Astrocyte (in vitro differentiated cells and primary cell): ENCODE data around the gene AMDHD2. TPM values are rescaled to one million over a fixed set of nuclear protein-coding genes. Genes with fewer than 3 reads are reported as not detected.

Source experiments
- DNase-seq: peaks from one replicate; pipeline ENCODE4 v3.0.0-alpha.2; 2010; ENCODE audit warnings: low read depth
- FAIRE-seq: peaks from 2 replicates; lab custom pipeline; 2011; peaks lifted over from hg19 to GRCh38; lab: Jason Lieb, UNC
- H2AFZ ChIP-seq: 2 replicates; pipeline ENCODE4 v1.6.0; 2012; ENCODE audit warnings: low read depth, low read length, inconsistent platforms
- H3K27ac ChIP-seq: 2 replicates; pipeline ENCODE4 v1.5.1; 2011; ENCODE audit warnings: low read depth, low read length, inconsistent platforms
- H3K27me3 ChIP-seq: 2 replicates; pipeline ENCODE4 v1.6.0; 2011; ENCODE audit warnings: low read length, inconsistent platforms; ENCODE audit not compliant: insufficient read depth
- H3K36me3 ChIP-seq: 2 replicates; pipeline ENCODE4 v1.5.1; 2011; ENCODE audit warnings: low read length, inconsistent platforms; ENCODE audit not compliant: insufficient read depth
- H3K4me1 ChIP-seq: 2 replicates; pipeline ENCODE4 v1.5.1; 2011; ENCODE audit warnings: low read length, inconsistent platforms; ENCODE audit not compliant: insufficient read depth
- H3K4me2 ChIP-seq: 2 replicates; pipeline ENCODE4 v1.6.0; 2012; ENCODE audit warnings: low read length, inconsistent platforms
- H3K4me3 ChIP-seq: 2 replicates; pipeline ENCODE4 v1.5.1; 2011; ENCODE audit warnings: low read depth, mild to moderate bottlenecking, low read length, inconsistent platforms; ENCODE audit not compliant: insufficient read depth
- H3K79me2 ChIP-seq: 2 replicates; pipeline ENCODE4 v1.6.0; 2012; ENCODE audit warnings: mild to moderate bottlenecking, low read length, inconsistent platforms; ENCODE audit not compliant: insufficient read depth
- H3K9ac ChIP-seq: 2 replicates; pipeline ENCODE4 v1.6.0; 2012; ENCODE audit warnings: mild to moderate bottlenecking, low read length, inconsistent platforms
- H3K9me3 ChIP-seq: 2 replicates; pipeline ENCODE4 v1.5.1; 2012; ENCODE audit warnings: low read depth, mild to moderate bottlenecking, low read length, inconsistent platforms; ENCODE audit not compliant: insufficient read depth
- H4K20me1 ChIP-seq: 2 replicates; pipeline ENCODE4 v1.6.0; 2012; ENCODE audit warnings: low read length, inconsistent platforms; ENCODE audit not compliant: insufficient read depth
- H3K27ac Mint-ChIP-seq: one replicate; pipeline ENCODE4 v1.8.0; 2021; ENCODE audit warnings: mild to moderate bottlenecking, mixed read lengths; ENCODE audit not compliant: unreplicated experiment
- H3K27me3 Mint-ChIP-seq: one replicate; pipeline ENCODE4 v1.8.0; 2021; ENCODE audit warnings: low read depth, mixed read lengths; ENCODE audit not compliant: unreplicated experiment
- H3K36me3 Mint-ChIP-seq: one replicate; pipeline ENCODE4 v1.8.0; 2021; ENCODE audit warnings: low read depth, mixed read lengths; ENCODE audit not compliant: unreplicated experiment
- H3K4me1 Mint-ChIP-seq: one replicate; pipeline ENCODE4 v1.8.0; 2021; ENCODE audit warnings: low read depth, mixed read lengths; ENCODE audit not compliant: unreplicated experiment
- H3K4me3 Mint-ChIP-seq: one replicate; pipeline ENCODE4 v1.8.0; 2021; ENCODE audit warnings: mild to moderate bottlenecking, moderate library complexity, mixed read lengths; ENCODE audit not compliant: unreplicated experiment
- H3K9me3 Mint-ChIP-seq: one replicate; pipeline ENCODE4 v1.8.0; 2021; ENCODE audit warnings: mild to moderate bottlenecking, mixed read lengths; ENCODE audit not compliant: unreplicated experiment
- EZH2 ChIP-seq: IDR thresholded peaks from 2 replicates; pipeline ENCODE4 v1.6.1; 2012; ENCODE audit warnings: mild to moderate bottlenecking, low read length, inconsistent platforms; ENCODE audit not compliant: insufficient read depth
- total RNA-seq: library from RNA; stranded (reverse); gene quantifications from 2 replicates; pipeline ENCODE4 v1.2.1, GENCODE V29; 2021
- TF ChIP-seq, protein P1 (sequence below): IDR thresholded peaks from 2 replicates; pipeline ENCODE4 v1.5.1; 2011; ENCODE audit warnings: low read depth, mild to moderate bottlenecking, inconsistent platforms, low read length, moderate library complexity; ENCODE audit not compliant: insufficient read depth

The AMDHD2 gene
- total RNA-seq, 1 donor from 2014 or later = 32.3 TPM

DNA sequence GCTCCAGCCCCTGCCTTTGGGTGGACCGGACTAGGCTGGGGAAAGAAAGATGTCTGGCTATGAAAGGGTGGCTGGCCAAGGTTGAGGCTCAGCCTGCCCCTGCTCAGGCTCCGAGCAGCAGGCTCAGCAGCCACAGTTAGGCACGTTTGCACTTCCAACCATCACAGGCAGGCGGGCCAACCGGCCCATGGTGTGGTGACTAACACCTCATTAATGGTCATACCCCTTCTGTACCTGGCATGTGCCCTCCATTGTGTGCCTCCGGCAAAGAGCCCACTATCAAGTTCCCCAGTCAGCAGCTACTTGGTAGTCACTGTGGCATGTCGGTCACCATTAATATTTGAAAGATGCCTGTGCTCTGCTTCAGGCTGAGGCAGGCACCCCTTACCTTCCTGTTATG lies 38.5 kb upstream of the AMDHD2 start:
- Mint-ChIP-seq H3K9me3 (no peaks in the 10 kb centered on the region), H3K36me3 (peaks cover 18% of the 10 kb centered on the region), H3K4me3 (no peak overlapping the region), H3K4me1 (peaks cover 4% of the 10 kb centered on the region), H3K27me3 (peaks cover 22% of the 10 kb centered on the region), H3K27ac (no peak overlapping the region)
- TF ChIP-seq EZH2 = no peak
- TF ChIP-seq, protein P1, sequence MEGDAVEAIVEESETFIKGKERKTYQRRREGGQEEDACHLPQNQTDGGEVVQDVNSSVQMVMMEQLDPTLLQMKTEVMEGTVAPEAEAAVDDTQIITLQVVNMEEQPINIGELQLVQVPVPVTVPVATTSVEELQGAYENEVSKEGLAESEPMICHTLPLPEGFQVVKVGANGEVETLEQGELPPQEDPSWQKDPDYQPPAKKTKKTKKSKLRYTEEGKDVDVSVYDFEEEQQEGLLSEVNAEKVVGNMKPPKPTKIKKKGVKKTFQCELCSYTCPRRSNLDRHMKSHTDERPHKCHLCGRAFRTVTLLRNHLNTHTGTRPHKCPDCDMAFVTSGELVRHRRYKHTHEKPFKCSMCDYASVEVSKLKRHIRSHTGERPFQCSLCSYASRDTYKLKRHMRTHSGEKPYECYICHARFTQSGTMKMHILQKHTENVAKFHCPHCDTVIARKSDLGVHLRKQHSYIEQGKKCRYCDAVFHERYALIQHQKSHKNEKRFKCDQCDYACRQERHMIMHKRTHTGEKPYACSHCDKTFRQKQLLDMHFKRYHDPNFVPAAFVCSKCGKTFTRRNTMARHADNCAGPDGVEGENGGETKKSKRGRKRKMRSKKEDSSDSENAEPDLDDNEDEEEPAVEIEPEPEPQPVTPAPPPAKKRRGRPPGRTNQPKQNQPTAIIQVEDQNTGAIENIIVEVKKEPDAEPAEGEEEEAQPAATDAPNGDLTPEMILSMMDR = no peak
- no peak overlapping the region for H3K27ac ChIP-seq
- no peaks in the 10 kb centered on the region for H3K27me3 ChIP-seq
- H3K4me2 ChIP-seq = no peak overlapping the region
- H3K4me3 ChIP-seq = no peak overlapping the region
- no peak for DNase-seq
- H2AFZ ChIP-seq = no peak overlapping the region
- peaks cover 21% of the 10 kb centered on the region for H3K79me2 ChIP-seq
- peaks cover 4% of the 10 kb centered on the region for H3K4me1 ChIP-seq
- no peak for FAIRE-seq
- peaks cover 86% of the 10 kb centered on the region for H4K20me1 ChIP-seq
- H3K9me3 ChIP-seq = no peaks in the 10 kb centered on the region
- no peak overlapping the region for H3K9ac ChIP-seq
- H3K36me3 ChIP-seq = no peaks in the 10 kb centered on the region

DNA sequence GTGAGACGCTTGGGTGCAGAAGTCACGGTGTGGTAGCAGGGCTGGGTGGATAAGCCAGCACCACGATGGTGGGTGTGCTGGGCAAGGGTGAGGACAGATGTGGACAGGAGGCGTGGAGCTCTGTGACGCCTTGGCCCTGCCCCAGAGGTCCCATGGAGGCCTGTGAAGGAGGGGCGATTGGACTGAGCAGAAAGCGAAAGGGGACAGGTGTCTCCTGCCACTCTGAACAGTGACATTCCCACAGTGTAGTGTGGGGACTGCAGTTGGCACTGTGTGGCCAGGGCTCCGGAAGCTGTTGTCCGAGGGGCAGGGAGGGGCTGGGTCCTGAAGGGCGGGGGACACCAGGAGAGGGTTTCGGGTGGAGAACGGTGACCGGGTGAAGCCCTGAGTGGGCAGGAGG lies 37.9 kb upstream of the AMDHD2 start:
- peaks cover 22% of the 10 kb centered on the region for H3K27me3 Mint-ChIP-seq
- peaks cover 21% of the 10 kb centered on the region for H3K36me3 Mint-ChIP-seq
- TF ChIP-seq EZH2 = no peak
- TF ChIP-seq, protein P1 = no peak
- Histone ChIP-seq H3K4me3 (no peak overlapping the region), H2AFZ (no peak overlapping the region), H3K9ac (no peak overlapping the region), H3K27me3 (no peaks in the 10 kb centered on the region), H3K9me3 (no peaks in the 10 kb centered on the region), H4K20me1 (peaks cover 86% of the 10 kb centered on the region), H3K4me1 (peaks cover 9% of the 10 kb centered on the region), H3K4me2 (no peak overlapping the region), H3K36me3 (no peaks in the 10 kb centered on the region), H3K27ac (no peak overlapping the region), H3K79me2 (peaks cover 20% of the 10 kb centered on the region)
- no peak overlapping the region for H3K4me3 Mint-ChIP-seq
- peaks cover 5% of the 10 kb centered on the region for H3K4me1 Mint-ChIP-seq
- FAIRE-seq = no peak
- peak overlapping the region; percentile 24 for H3K27ac Mint-ChIP-seq
- DNase-seq = no peak
- H3K9me3 Mint-ChIP-seq = no peaks in the 10 kb centered on the region

DNA sequence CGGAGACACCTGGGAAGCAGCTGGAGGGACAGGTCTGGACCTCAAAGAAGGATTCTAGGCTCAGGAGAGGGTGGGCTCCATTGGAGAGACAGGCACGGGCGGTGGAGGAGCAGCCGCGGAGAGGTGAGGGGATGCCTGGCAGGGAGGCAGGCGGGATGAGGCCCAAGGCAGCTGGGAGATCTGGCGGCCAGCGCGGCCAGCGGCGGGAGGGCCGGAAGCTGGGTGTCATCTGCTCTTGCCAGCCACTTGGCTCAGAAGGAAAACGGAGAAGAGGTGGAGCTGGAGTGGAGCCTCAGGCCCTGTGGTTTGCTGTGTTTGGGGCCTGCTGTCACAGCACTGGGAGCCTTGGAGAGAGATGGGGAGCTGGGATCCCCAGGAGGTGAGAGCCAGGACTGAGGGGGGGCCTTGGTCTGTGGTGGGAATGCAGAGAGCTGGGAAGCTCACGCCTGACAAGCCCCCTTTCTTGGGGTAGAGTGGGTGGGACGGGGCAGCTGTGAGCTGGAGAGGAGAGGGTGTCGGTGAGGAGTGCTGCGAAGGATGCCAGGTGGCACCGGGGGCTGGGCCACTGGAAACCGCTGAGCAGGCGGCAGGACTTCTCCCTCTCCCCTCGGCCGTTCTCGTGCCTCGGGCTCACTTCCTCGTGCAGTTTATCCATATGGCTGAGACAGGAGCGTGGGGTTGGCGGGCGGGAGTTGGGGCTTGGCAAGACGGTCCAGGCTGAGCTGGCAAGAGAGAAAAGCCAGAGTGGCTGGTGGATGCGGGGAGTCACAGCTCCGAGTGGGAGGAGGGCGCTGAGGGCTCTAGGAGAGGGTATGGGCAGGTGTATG lies 37.2 kb upstream of the AMDHD2 start:
- no peak overlapping the region for H3K4me3 ChIP-seq
- peak; percentile 37 for DNase-seq
- no peak overlapping the region for H3K9ac ChIP-seq
- peaks cover 14% of the 10 kb centered on the region for H3K79me2 ChIP-seq
- no peak overlapping the region for H3K27ac ChIP-seq
- H3K4me3 Mint-ChIP-seq = no peak overlapping the region
- TF ChIP-seq, protein P1 = no peak
- no peak for TF ChIP-seq EZH2
- H3K27ac Mint-ChIP-seq = peak overlapping the region; percentile 24
- H3K36me3 Mint-ChIP-seq = peaks cover 21% of the 10 kb centered on the region
- no peaks in the 10 kb centered on the region for H3K27me3 ChIP-seq
- FAIRE-seq = no peak
- no peaks in the 10 kb centered on the region for H3K9me3 Mint-ChIP-seq
- H3K4me1 ChIP-seq = peaks cover 12% of the 10 kb centered on the region
- peaks cover 86% of the 10 kb centered on the region for H4K20me1 ChIP-seq
- H3K4me2 ChIP-seq = no peak overlapping the region
- H3K9me3 ChIP-seq = no peaks in the 10 kb centered on the region
- H3K4me1 Mint-ChIP-seq = peaks cover 5% of the 10 kb centered on the region
- no peaks in the 10 kb centered on the region for H3K36me3 ChIP-seq
- H2AFZ ChIP-seq = no peak overlapping the region
- peaks cover 18% of the 10 kb centered on the region for H3K27me3 Mint-ChIP-seq
